Suprapubic skin (tissue), 3 donors: ENCODE measurements around the gene RCL1.

Experiments used
- CTCF ChIP-seq, 2 donors: fragments of 200-600 bp in 1 of 2; fragments of 450-650 bp in 1 of 2; sonication (generic) in 1 of 2; IDR thresholded peaks; one replicate each; pipeline ENCODE4 v1.5.1; 2016 to 2019; ENCODE audit warnings: antibody characterized with exemption in 2 of 2, mild to moderate bottlenecking in 1 of 2, moderate library complexity in 1 of 2
- EP300 ChIP-seq: sonication (generic); formaldehyde crosslinking; IDR thresholded peaks from one replicate; pipeline ENCODE4 v1.6.1; 2017; ENCODE audit warnings: antibody characterized with exemption

GRCh38 chr9:4833781-4834560 lies 41.2 kb downstream of the RCL1 start:
- TF ChIP-seq CTCF (IDR thresholded peaks at IDR 0.05), result no peak
- TF ChIP-seq EP300, result no peak
